GM23338 (cell line): ENCODE data around the gene CHST11.

Source experiments
- CREB1 ChIP-seq: fragments of 250-450 bp; sonication (Bioruptor Pico); IDR thresholded peaks from 2 replicates; pipeline ENCODE4 v1.5.0; 2020; ENCODE audit warnings: low read depth, mild to moderate bottlenecking, moderate library complexity
- CTCF ChIP-seq, 2 experiments: fragments of 200-600 bp in 1 of 2; sonication (generic) in 1 of 2; conservative IDR thresholded peaks; 2 replicates each; pipeline versions ENCODE4 v1.5.1 to v1.6.1; 2016 to 2017; ENCODE audit warnings: antibody characterized with exemption in 2 of 2, low read depth in 2 of 2, mild to moderate bottlenecking in 2 of 2, moderate library complexity in 1 of 2
- EZH2 ChIP-seq: fragments of 200-600 bp; sonication (generic); IDR thresholded peaks from one replicate; pipeline ENCODE4 v1.8.0; 2017; ENCODE audit warnings: antibody characterized with exemption, mild to moderate bottlenecking, low read depth; ENCODE audit not compliant: unreplicated experiment
- EZH2phosphoT487 ChIP-seq: fragments of 200-600 bp; sonication (generic); IDR thresholded peaks from one replicate; pipeline ENCODE4 v1.8.1; 2018; ENCODE audit warnings: antibody characterized with exemption; ENCODE audit not compliant: unreplicated experiment
- JUNB ChIP-seq: IDR thresholded peaks from one replicate; pipeline ENCODE4 v1.6.1; 2016; ENCODE audit warnings: antibody characterized with exemption; ENCODE audit not compliant: unreplicated experiment
- POLR2AphosphoS5 ChIP-seq: IDR thresholded peaks from 2 replicates; pipeline ENCODE4 v1.6.1; 2016; ENCODE audit warnings: antibody characterized with exemption, low read depth
- REST ChIP-seq: IDR thresholded peaks from one replicate; pipeline ENCODE4 v1.6.1; 2018; ENCODE audit warnings: antibody characterized with exemption; ENCODE audit not compliant: unreplicated experiment
- ZNF331 ChIP-seq: fragments of 250-450 bp; sonication (Bioruptor Pico); IDR thresholded peaks from 2 replicates; pipeline ENCODE4 v1.5.0; 2020; ENCODE audit warnings: low read depth, mild to moderate bottlenecking, moderate library complexity

- TF ChIP-seq CTCF (conservative IDR thresholded peaks at IDR 0.05; ENCODE audit: low read depth in 2 of 2) (no peak), EZH2 (no peak), EZH2phosphoT487 (no peak), POLR2AphosphoS5 (no peak), JUNB (no peak), CREB1 (no peak), REST (no peak), ZNF331 (no peak)
These were observed 274.0 kb downstream of the CHST11 start for GRCh38 chr12:104730763-104731162.
